WI38 (cell line): ENCODE results near the gene TCERG1L.

Experiments used
- H3K4me3 ChIP-seq: 2 replicates; pipeline ENCODE4 v1.5.1; 2011; ENCODE audit warnings: low read depth, mild to moderate bottlenecking, control low read depth, low read length
- TF ChIP-seq, protein P1 (sequence below): IDR thresholded peaks from 2 replicates; pipeline ENCODE4 v1.5.1; 2012; ENCODE audit warnings: low read depth, mild to moderate bottlenecking, control low read depth, low read length

Gene TCERG1L

DNA sequence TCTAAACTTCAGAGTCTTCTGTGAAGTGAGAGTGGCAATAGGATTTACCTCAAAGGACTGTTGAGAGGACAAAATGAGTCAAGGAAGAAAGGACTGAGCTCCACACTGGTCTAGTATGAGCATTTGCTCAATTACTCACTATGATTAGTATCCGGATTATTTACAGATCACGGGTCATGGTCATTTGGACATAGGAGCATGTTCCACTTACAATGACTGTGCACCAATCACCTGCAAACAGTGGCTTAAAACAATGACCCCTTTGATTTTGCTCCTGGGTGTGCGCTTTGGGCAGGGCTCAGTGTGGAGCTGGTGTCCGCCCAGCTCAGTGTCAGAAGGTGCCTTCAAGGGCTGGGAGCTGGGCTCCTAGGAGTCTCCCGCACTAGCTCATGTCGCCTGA, 225.4 kb downstream of the TCERG1L start:
- no peak overlapping the region for H3K4me3 ChIP-seq
- TF ChIP-seq, protein P1, sequence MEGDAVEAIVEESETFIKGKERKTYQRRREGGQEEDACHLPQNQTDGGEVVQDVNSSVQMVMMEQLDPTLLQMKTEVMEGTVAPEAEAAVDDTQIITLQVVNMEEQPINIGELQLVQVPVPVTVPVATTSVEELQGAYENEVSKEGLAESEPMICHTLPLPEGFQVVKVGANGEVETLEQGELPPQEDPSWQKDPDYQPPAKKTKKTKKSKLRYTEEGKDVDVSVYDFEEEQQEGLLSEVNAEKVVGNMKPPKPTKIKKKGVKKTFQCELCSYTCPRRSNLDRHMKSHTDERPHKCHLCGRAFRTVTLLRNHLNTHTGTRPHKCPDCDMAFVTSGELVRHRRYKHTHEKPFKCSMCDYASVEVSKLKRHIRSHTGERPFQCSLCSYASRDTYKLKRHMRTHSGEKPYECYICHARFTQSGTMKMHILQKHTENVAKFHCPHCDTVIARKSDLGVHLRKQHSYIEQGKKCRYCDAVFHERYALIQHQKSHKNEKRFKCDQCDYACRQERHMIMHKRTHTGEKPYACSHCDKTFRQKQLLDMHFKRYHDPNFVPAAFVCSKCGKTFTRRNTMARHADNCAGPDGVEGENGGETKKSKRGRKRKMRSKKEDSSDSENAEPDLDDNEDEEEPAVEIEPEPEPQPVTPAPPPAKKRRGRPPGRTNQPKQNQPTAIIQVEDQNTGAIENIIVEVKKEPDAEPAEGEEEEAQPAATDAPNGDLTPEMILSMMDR: no peak

DNA sequence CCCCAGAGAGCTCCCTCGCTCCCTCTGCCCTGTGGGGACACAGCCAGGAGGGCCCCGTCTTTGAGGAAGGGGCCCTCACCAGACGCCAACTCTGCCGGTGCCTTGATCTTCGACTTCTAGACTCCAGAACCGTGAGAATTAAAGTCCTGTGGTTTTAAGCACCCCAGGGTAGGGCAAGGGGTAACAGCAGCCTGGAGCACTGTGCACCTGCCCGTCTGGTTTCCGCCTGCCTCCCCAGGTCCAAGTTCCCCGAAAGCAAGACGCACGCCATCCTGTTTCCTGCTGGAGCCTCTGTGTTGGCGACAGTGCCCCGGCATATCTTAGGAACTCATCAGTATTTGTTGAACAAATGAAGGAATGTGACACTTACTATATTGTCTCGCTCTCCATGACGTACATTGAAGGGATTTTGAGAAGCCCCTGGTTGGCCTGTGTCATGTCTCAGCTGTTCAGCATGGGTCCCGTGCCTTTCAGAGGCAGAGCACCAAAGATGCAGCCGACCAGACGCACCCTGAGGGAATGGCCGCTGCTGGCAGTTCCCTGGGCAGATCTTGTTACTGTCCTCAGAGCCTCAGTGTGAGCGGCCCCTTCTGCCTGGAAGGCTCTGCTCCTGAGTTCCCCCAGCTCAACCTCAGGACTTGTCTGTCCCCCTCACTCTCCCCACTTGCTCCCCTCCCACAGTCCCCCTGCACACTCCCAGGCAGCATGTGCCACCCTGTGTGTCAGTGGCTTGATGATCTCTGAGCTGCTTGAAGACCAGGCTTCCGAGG, 226.2 kb downstream of the TCERG1L start:
- H3K4me3 ChIP-seq: no peak overlapping the region

DNA sequence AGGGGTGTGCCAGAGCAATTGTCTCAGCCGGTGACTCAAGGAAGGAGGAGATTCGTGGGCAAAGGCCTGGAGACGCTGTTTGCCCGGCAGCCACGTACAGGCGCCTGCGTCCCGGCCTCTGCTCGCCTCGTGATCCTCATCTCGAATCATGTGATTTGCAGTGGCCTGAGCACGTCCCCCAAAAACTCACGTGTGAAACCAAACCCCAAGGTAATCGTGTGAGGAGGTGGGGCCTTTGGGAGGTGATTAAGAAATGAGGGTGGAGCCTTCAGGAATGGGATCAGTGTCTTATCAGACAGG, 226.8 kb downstream of the TCERG1L start:
- no peak overlapping the region for H3K4me3 ChIP-seq
- TF ChIP-seq, protein P1: no peak

More for the DNA sequence above, 226.2 kb downstream of the TCERG1L start:
- TF ChIP-seq, protein P1: no peak

DNA sequence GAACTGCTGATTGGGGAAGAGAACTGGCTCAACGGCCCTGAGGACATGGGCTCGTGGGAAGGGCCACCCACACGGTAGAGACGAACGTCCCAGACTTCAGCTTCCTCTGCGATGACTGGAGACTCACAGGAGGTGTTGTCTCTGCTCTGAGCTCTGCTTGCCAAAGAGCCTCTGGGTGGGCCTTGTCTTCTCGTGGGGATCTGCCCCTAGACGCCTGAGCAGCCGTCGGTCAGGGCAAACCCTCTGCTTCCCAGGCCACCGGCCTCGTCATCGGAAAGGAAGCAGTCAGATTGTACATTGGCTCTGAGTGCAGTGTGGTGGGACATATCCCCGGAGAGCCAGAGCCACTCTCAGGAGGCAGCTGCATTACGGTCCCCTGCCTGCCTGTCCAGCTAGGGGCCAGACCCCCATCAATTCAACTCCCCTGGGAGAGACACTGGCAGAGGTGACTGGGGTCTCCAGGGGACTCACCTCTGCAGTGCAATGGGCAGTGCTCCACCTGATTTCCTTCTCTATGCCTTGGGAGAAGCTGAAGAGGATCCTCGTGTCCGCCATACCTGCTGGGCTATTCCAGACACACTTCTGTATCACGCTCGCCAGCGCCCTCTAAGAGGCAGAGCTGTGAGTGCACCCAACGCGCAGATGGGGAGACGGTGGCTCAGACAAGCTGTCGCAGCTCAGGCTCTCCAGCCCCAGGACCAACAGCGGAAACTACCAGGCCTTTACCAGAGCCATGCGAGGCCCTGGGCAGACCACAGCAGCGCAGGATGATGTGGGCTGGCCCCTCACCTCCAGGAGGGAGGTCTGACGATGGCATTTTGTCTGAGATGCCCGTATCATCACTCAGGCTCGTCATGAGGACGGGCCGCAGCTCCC, 227.4 kb downstream of the TCERG1L start:
- TF ChIP-seq, protein P1: no peak
- H3K4me3 ChIP-seq: no peak overlapping the region

DNA sequence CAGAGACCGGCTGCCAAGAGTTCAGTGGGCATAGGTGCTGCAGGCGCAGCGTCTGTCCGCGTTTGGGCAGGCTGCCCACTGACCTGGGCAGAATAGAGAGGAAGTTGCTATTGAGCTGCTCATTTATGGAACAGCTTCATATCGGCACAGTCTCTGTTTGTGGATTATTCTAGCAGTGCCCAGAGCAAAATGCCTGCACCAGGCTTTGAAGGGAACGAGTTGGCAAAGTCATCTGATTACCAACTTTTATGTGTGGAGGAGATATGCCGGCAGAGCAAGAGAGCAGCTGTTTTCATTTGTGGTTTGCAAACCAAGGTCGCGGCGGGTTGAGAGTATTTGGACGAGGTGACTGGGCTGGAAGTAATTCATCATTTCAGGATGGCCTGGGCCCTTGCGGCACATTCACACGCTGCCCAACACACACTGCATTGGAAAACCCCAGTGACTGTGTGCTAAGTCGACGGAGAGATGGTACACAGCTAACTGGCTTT, 228.5 kb downstream of the TCERG1L start:
- H3K4me3 ChIP-seq: no peak overlapping the region
- TF ChIP-seq, protein P1: no peak

GRCh38 chr10:131082201-131082850, 229.2 kb downstream of the TCERG1L start:
- H3K4me3 ChIP-seq: no peak overlapping the region
- TF ChIP-seq, protein P1: no peak
